Measurements from ENCODE around the gene CPT1A.

Gene CPT1A

DNA sequence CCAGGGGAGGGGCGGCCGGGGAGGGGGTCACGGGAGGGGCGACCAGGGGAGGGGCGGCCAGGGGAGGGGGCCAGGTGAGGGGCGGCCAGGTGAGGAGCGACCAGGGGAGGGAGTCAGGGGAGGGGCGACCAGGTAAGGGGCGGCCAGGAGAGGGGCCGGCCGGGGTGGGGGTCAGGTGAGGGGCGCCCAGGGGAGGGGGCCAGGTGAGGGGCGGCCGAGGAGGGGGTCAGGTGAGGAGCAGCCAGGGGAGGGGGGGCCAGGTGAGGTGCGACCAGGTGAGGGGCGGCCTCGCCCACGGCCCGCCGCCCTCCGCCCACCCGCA is 90.8 kb downstream of the CPT1A start:
- DNase-seq, result no peak

DNA sequence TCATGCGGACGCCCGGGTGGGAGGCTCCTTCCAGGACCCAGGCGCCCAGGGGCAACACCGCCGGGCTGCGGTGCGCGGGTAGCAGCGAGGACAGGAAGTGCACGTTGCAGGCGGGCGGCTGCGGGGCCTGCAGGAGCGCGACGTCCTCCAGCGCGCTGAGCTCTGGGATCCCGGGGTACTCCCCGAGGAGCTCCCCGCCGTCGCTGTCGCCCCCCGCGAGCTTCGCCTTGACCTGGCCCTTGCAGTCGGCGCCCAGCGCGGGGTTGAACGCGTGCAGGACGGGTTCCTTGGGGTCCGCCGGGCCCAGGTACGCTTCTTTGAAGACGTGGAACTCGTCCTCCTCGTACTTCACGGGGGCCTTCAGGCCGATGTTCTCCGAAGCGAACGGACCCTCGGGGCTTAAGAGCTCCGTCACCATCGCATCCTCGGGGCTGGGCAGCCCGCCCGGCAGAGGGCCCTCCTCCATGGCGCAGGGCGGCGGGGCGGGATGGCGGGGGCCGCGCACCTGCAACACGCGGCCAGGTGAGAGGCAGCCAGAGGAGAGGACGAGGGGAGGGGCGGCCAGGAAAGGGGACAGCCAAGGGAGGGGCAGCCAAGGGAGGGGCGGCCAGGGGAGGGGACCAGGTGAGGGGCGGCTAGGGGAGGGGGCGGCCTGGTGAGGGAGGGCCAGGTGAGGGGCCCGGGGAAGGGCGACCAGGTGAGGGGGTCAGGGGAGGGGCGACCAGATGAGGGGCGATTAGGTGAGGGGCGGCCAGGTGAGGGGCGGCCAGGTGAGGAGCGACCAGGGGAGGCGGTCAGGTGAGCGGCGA is 91.3 kb downstream of the CPT1A start:
- DNase-seq, result peak; percentile 49

DNA sequence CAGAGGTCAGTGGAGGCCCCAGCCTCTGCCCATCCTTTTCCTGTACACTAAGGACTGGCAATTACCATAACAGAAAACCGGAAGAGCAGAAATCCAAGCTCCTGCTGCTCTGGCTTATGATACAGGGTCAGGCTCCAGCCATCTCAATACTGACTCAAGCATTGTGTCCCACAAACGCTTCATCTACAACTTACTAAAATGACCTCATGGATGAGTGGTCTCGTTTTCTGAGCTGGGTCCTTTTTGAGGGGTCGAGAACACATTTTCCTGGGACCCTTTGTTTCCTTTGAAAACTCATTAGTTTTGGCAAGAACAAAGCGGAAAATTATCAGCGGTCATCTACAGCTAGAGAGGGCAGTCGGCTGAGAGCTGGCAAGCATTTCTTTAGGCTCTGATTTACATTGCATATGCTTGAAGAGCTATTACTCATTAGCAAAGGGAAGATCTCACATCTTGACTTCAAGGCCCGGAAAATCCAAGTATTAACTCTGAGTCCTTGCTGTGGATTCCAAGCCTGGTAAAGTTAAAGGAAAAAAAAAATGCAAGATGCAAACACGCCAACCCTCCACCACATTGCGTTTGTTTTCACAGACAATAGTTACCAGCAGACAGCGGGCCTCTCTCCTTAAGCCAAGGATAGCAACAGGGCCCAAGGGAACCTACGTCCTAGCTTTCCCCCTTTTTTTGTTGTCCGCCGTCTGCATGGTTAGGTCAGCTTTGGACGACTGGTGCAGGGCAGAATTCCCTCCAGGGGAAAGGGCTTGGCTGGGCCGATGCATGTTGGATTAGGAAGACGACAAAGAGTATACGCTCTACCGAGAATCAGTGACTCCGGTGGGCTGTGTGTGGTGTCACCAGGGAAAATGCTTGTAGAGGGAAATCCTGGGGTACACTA is 92.2 kb downstream of the CPT1A start:
- DNase-seq, result no peak

DNA sequence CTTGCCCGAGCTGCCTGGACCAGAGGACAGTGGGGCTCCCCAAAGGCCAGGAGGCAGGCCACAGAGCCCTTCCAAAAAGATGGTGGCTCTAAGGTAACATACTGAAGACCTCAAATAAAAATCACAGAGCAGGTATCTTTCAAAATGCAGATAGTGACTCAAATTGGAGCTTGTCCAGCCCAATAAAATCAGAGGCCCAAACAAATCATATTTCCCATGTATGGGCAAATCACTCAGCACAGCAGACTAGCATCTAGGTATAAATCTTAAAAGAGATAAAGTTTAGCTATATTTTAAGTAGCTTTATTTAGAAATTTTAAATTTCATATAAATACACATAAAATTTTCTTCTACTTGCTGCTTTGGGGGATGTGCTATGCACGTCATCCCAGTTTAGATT is 93.7 kb downstream of the CPT1A start:
- no peak for DNase-seq

DNA sequence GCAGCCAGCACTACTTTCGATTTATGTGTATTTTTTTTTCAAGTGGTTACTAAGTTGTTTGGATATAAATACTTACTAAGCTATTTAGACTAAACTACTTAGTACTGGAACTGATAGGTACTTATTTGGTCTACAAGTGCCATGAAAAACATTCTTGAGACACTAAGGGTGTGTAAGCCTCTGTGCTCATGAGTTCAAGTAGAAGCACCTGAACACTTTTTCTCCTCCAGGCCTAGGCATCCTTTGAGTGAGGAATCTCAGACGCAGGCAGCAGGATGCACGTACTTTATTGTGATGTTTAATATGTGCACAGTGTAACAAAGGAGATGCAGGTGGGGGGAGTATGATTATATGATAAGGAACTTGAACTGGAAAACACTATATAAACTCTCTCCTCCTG is 98.2 kb downstream of the CPT1A start:
- no peak for DNase-seq

DNA sequence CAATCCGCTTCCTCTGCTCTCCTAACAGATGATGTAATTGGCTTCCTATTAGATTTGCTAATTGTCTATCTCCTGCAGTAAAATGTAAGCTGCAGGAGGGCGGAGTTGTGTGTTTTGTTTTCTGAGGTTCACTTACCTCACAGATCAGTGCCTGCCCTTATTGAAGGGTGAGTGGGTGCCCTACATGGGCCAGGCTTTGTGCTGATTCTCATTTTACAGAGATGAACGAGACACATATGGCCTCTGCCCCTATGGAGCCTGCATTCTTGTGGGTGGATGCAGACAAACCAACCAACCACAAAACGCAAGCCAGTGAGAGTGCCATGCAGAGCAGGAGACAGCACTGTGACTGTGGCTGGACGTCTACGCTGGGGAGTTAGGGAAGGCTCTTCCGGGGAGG is 100.3 kb downstream of the CPT1A start:
- no peak for DNase-seq

DNA sequence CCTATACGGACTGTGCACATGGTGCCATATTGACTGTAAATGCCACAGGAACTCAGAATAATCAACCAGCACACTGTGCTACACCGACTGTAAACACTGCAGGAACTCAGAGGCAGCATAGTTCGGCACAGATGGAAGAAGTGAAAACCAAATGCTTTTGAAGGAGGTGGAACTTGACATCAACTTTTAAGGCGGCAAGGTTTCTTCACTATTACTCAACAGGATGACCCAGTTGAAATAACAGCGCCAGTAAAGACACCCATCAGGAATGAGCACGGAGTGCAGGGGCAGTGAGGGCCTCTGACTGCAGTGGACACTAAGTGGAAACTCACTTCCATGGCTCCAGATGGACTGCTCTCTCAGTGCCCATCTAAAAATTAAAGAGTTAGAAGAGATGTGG is 106.1 kb downstream of the CPT1A start:
- DNase-seq, result no peak

DNA sequence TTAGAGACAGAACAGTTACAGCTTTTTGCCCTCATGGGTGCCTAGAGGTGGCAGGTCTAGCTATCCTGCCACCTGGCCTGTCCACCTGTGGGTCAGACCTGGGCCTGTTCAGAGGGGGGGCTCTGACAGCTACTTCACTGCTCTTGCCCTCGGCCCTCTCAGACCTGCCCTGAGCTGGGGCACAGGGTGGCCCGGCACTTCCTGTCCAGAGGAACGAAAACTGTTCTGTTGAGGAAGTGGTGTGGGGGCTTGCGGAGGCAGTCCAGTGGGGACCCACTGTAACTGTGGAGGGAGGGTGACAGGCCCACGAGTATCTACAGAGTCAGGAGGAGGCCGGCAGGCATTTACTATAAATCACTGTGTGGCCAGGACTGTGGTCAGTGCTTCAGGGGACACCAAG is 106.6 kb downstream of the CPT1A start:
- DNase-seq, result no peak

DNA sequence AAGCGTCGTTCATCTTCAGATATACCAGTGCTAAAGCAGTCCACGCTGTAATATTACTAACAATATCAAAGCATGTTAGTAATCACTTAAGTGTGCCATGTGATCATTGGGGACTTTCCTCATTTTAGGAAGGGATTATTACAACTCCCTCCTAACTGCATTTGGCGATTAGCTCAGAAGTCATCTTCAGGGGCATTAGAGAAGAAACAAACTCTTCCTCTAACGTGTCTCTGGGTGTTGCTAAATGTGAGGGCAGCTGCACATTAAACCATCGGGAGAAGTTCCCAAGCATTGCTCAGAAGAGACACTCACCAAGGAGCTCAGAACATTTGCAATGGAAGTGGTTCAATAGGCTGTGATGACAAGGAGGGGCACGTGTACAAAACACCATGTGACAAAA is 107.6 kb downstream of the CPT1A start:
- DNase-seq, result no peak

DNA sequence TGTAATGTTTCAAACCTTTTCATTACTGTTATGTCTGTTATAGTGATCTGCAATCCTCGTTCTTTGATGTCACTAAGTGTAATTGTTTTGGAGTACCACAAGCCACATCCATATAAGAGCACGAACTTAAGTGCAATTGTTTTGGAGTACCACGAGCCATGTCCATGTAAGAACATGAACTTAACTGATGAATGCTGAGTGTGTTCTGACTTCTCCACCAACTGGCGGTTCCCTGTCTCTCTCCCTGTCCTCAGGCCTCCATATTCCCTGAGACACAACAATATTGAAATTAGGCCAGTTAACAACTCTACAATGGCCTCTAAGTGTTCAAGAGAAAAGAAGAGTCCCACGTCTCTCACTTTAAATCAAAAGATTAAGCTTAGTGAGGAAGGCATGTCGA is 113.9 kb downstream of the CPT1A start:
- peak; percentile 34 for DNase-seq

DNA sequence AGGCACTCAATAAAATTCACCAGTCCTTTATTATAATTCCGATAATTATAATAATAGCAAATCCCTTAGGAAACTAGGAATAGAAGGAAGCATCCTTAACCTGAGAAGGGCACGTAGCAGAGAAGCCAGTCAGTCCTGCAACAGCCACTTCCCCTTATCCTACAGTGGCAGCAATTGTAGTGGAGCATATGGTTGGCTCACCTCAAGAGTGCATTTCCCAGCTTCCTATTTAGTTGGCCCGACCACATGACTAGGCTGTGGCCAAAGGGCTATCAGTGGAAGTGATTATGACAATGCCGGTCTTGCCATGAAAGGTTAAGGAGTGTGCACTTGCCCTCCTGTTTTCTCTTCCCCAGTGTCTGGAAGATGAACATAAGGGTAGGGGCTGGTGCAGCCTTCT is 117.4 kb downstream of the CPT1A start:
- peak; percentile 16 for DNase-seq

DNA sequence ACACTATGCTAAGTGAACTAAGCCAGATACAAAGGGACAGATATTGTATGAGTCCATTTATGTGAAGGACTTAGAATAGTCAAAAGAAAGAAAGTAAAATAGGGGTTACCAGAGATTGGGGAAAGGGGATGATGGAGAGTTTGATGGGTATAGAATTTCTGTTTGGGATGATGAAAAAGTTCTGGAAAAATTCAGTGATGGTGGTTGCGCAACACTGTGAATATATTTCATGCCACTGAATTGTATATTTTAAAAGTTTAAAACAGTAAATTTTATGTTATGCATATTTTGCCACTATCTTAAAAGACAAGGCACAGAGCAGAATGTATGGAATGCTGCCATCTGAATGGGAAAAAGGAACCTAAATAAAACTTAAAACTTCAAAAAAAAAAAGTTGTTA is 119.6 kb downstream of the CPT1A start:
- no peak for DNase-seq

DNA sequence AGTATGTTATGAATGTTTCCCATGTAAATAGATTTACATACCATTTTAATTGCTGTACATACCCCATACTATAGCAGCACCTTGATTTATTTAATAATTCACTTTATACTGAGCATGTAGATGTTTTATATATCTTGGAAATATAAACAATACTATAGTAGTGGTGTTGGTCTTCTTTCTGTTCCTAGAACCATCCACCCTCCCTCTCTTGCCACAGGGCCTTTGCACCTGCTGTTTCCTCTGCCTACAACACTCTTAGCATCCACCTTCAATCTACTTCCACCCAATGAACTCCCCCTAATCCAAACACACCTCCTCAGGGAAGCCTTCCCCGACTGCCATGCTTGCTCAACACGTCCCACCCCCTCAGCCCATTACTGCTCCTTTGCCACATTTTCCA is 120.6 kb downstream of the CPT1A start:
- no peak for DNase-seq

DNA sequence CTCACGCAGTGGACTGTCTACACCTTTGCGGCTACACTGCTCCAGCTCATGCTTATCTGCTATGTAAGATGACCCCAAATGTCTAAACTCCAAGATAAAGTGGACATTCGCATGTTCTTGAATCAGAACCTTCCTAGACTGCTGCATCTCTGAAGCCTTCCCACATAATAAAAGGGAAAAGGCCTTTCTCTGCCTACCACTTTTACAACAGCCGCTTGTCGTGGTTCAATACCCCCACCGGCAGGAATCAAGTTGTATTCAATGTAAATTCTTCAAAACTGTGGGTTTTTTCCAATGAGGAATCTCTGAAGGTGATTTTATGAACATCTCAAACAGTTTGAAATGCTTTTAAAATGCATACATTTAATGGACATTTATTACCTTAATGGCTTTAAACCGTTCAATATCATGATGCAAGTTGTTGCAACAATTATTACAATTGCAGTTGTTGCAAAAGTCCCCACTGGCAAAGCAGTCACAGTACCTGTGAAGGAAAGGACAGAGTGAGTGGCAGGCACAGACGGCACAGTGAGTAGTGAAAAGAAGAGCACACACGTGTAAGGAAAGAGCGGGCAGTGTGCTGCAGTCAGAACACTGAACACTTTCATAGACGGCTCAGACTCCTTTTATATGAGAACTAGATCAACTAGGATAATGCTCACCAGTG is 126.1 kb downstream of the CPT1A start:
- DNase-seq, result no peak

DNA sequence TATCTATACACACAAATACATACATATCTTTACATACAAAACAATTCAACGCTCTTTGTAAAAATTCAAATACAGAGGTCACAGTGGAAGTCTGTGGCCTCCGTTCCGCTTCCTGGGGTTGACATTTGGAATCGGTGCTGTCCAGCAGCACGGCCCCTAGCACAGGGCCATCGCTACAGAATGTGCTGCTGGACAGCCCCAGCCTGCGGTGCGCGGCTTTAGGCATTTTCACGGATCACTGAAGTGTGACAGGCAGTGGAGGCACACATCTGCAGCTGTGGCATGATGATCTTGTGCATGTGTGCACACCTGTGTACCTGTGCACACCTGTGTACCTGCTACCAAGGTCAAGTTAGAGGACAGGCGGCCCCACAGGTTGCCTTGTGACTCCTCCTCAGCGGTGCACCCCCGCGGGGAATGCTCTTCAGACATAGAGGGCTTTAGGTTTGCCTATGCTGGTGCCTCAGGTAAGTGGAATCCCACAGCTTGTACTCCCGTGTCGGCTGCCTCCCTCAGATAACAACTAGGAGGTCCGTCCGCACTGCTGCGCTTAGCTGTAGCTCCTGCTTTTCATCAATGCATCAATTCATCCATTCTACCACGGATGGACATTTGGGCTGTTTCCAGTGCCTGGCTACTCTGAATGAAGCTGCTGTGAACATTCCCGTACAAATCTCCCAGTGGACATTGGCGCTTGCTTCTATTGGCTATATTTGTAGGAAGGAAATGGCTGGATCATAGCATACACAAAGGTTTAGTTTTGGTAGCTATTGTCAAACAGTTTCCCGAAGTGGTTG is 127.5 kb downstream of the CPT1A start:
- DNase-seq, result no peak

DNA sequence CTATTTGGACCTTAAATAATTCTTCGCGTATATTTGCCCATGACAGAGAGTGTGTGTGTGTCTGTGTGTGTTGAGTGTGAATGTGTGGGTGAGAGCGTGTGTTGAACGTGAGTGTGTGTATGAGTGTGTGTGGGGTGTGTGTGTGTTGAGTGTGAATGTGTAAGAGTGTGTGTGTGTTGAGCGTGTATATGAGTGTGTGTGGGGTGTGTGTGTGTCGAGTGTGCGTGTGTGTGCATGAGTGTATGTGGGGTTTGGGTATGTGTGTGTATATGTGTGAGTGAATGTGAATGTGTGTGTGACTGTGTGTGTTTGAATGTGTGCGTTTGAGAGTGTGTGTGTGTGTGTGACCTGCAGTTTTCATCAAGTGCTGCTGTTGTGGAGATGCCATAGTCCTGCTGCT is 130.6 kb downstream of the CPT1A start:
- no peak for DNase-seq

DNA sequence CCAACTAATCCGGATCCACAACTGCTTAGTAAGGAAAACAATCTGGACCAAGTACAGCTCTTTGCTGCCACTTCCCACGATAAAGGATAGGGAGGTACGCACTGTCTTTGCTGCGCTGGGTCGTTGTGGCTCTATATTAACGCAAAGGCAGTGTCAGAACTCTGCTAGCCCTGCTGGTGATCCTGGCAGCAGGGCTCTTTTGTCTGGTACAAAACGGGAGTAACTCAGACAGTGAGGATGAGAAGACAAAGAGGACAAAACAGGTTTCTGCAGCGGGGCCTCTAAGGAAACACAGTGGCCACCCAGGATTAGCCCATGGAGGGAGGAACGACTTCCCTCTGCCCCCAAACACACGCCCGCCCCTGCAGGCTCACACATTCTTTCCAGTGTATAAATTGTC is 131.3 kb downstream of the CPT1A start:
- DNase-seq, result no peak

DNA sequence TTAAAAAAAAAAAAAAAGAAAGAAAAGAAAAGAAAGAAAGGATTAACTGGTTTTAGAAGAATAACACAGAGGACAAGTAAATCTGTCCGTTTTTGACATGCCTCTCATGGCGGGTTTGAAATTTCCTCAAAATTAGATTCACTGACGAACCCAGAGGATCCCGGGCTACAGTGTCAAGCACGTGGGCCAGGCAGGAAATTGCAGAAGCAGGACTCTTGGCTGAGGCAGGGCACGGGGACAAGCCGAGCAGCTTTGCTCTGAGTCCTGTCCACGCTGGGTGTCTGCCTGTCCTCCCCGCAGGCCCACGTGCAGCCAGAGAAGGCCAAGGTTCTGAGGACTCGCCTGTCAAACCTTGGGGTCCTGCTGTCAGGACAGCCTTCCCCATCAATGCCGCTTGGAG is 132.7 kb downstream of the CPT1A start:
- DNase-seq, result no peak

DNA sequence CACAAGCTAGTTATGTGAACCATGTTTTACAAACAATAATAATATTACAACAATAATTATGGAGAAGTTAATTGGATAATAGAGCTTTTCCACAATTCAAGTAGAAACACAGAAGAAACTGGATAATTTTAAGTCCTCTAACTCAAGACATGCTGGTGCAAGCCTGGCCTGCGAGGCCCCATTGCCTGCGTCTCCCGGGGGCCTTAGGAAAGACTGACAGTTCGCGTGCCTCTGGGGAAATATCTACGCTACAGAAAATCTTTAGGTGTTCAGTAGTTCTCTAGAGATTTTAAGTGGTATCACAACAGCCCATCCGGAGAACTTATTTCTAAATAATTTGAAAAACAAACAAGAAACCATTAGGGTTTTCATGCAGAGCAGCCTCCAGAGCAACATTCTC is 134.2 kb downstream of the CPT1A start:
- no peak for DNase-seq

DNA sequence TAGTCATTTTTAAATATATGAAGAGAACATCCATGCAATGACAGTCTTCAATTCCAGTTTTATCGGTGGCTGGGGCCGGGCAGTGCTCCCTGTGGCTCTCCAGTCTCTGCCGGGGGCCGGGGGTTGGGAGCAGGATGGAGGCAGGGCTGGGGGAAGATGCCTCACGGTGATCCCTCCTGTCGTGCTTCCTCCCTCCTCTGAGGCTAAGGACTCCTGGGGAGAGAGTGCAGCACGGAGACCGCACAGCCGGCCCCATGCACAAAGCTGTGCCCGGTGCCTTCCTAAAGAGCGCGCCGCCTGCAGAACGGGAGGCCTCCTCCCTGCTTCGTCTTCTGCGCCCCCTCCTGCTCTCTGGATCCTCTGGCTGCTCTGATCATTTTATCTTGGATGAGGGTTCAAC is 136.8 kb downstream of the CPT1A start:
- DNase-seq, result no peak
